GM21737 (cell line): ENCODE results near the gene PAX2.

Experiments
- ATAC-seq: cut with Tn5 transposase; IDR thresholded peaks from one replicate; pipeline ENCODE4 v1.9.1; 2021; ENCODE audit warnings: mild to moderate bottlenecking, moderate library complexity; ENCODE audit not compliant: unreplicated experiment

Gene PAX2

DNA sequence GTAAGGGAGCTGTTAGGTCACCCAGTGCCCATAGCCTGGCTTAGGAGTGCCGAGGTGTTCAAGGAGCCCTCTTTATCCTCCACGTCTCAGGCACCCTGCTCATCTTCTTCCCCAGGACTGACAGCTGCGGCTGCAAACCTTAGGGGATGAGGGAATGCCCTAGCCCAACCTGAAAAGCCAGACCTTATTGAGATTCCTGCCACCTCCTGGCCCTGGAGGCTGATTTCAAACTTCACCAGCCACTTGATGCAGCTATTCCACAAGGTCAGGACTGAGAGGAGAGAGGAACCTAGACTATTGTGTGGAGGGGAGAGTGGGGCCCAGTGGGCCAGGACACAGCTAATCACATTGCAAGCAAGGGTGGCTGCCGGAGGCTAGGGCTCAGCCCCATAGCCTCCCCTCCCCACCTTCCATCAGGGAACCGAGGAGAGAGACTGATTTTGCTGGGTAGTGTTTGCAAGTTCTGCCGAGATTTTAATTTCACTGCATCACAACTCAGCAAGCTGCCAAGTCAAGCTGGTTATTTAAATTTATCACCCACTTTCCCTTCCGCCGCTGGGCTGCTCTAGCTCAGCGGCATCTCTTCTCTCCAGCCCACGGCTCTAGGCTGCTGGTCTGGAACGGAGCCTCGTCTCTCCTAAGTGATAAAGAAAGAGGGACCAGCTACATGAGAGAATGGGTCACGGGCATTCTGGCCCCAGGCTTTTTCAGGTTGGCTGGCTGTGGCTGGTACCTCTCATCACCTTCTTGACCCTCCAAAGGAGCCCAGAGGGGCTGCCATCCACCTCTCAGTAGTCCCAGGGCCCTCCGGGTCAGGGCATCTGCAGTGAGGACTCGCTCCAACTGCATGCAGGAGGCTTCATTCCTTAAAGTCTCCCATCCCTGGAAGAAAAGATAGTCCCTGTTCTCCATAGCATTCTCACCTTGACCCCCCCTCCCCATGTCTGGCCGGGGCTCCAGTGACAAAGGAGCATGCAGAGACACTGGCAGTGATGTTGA lies 66.7 kb downstream of the PAX2 start:
- no peak for ATAC-seq

DNA sequence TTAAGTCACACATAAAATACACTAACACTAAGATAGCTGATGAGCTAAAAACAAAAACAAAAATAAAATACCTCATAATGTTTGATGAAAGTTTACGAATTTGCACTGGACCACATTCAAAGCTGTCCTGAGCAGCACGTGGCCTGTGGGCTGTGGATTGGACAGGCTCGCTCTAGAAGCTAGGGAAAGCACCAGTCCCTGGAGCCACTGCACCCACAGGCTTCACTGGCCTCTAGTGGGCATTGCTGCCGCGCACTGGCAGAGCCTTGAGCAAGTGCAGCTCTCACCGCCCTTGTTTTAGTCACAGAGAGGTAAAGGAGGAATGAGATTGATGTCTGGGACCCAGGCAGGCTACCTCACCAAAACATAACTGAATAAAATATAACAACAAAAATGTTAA lies 67.6 kb downstream of the PAX2 start:
- no peak for ATAC-seq

DNA sequence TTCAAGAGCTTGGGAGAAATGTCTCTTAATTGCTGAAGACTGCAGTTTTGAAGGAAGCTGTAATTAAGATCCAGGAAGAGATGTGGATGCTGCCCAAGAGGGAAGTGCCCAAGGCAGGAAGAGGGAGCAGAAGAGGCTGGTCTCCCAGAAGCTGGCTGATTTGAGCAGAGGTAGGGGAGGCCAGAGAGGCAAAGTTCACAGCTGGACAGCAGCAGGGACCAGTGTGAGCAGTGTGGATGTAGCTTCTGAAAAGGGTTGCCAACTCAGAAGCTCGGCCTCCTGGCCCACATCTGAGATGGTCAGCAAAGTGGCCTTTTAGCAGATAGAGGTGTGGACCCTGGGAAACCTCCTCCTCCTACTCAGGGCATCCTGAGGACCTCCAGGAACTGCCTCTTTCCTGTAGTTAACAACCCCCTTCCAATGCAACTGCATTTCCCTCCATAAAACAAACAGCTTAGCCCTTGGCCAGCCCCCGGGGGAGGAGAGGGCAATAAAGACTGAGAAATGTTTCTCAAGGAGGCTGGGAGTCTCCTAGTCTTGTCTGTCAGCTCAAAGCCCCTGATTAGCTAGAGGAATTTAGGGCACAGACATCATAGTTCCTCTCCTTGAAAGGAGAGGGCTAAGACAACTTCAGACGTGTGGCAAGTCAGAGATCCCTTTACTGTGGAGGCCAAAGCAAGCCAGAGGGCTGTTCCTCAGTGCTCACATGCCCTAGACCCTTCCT lies 69.5 kb downstream of the PAX2 start:
- no peak for ATAC-seq

DNA sequence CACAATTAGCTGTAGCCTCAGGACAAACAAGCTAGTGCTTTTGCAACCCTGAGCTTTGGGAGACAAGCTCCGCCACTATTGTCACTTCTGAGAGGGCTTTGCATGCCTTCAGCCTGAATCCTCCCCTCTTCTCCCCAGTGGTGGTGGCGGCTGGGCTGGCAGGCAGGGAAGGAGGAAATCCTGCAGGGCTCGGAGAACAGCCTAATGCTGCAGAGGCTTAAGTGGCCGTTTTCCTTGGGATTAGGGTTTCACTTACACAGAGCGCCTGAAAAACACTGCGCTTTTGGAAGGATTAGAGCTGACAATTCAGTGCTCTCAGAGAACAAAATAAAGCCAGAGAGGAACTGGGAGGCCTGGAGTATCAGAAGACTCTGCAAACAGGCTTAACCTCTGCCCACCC lies 71.3 kb downstream of the PAX2 start:
- no peak for ATAC-seq

DNA sequence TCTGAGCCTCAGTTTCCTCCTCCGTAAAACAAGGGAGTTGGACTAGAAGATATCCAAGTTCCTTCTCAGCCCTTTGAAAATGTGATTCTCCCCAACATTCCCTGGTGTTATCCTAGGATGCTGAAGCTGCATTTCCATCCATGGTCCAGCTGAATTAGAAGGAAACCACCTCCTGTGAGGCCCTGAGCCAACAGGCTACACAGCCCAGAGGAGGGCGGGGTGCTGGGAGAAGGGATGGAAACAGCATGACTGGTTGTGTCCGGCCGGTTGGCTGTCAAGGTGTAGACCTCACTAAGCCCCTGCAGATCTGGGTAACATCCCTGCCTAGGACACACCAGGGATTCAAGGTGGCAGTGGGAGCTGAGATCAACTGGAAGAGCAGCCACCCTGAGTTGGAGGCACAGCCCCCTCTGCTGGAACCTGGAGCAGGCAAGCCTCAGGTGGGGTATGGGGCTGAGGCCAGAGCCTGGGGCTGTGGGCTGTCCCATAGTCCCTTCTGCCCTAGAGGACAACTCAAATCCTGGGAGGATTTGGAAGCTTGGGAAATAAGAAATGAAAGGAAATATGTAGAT lies 72.0 kb downstream of the PAX2 start:
- ATAC-seq, result no peak

DNA sequence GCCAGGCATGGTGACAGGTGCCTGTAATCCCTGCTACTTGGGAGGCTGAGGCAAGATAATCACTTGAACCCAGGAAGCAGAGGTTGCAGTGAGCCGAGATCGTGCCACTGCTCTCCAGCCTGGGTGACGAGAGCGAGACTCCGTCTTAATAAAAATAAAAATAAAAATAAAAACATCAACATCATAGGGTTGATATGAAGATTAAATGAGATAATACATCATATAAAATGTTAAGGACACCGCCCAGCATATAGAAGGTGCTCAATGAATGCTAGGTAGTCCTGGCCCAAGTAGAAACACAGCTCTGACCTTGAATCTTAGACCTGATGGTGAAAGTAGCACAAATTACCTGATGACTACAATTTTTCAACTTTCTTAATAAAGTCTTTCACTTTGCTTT lies 74.0 kb downstream of the PAX2 start:
- ATAC-seq, result no peak

DNA sequence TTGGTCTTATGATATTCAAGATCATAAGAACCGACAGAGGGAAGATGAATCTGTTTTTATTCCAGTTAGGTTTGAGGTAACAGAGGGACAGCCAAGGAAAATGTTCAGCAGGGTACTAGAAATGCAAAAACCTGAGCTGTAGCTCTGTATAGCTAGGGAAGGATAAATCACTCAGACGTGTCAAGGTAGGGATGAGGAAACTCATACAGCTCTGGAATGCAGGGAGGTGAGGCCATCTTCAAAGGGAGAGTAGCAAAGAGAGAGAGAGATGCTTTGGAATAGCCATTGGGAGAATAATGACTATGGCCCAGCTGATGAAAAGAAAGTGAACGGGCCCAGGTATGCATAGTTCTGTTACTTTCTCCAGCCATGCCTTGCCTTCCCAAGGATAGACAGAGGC lies 77.8 kb downstream of the PAX2 start:
- ATAC-seq, result no peak

DNA sequence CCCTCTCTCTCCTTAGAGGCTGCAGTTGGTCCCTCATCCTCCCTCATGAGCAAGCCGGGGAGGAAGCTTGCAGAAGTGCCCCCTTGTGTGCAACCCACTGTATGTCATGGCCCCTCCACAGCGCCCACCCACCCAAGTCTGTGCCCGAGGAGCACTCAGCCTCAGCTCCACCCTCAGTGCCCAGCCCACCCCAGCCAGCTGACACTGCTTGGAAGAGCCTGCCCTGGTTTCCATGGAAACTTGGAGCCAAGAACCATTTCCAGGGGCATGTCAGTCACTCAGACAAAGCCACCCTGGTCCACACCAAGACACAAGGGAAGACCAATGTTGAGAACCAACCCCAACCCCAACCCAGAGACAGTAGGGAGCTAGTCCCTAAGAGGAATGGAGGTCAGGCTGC lies 79.5 kb downstream of the PAX2 start:
- no peak for ATAC-seq

DNA sequence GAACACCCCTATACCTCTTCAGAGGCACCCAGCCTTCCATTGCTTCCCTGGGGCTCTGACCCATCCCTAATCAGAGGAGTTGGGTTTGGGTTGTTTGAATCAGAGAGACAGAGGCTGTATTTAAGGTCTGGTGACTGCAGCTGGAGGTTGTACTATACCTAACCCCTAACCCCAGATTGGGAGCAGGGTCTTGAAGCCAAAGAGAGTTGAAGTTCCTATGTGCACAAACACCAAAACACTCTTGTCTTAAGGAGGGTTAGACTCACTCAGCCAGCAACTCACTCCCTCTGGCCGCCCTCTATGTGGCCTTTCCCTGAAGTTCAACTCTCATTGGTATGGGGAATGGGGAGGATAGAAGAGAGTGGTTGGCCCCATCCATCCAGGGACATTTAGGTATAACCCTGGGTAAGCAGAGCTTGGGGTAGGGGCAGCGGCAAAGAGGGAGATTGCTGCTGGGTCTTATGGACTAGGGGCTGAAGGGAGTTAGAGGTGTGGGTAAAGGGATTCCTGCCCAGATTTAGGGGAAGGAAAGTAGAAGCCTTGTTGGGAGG lies 80.0 kb downstream of the PAX2 start:
- ATAC-seq, result no peak

DNA sequence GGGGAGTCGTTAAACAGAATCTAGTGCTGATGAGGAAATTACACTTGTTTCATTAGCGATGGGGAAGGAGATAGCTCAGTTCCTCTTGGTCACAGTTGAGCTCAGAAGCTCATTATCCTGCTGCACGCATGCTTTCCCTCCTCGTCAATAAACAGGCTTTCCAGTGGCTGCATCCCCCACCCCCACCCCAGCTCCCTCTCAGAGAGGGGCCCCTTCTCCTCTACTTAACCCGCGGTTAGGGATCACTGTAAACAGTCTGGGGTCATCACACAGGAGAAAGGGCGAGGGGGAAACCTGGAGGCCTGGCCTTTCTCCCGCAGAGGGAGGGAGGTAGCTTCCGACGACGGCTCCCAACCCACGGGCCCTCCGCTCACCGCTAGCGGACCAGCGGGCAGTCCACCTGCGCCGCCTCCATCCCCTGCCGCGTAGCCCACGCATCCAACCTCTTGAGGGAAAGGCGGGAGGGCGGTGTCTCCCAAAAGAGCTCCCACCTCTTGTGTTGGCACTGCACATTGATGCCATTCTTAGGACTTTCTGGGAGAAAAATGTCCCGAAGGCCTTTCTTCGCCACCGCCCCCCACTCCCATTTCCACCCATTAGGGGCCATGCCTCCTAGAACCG lies 80.8 kb downstream of the PAX2 start:
- ATAC-seq, result no peak

DNA sequence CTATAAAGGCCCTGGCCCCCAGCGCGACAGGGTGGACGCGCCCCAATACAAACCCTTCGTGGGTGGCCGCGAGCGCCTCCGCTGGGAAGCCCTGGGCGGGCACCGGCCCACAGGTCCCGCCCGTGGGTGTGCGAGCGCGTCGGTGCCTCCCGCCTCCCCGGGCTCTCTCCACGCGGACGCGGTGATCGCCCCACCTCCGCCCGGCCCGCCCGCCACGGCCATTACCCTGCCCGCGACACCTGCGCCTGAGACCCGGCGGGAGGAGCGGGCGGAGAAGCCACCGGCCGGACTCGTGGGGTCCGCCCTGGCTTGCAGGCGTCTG lies 81.2 kb downstream of the PAX2 start:
- no peak for ATAC-seq

DNA sequence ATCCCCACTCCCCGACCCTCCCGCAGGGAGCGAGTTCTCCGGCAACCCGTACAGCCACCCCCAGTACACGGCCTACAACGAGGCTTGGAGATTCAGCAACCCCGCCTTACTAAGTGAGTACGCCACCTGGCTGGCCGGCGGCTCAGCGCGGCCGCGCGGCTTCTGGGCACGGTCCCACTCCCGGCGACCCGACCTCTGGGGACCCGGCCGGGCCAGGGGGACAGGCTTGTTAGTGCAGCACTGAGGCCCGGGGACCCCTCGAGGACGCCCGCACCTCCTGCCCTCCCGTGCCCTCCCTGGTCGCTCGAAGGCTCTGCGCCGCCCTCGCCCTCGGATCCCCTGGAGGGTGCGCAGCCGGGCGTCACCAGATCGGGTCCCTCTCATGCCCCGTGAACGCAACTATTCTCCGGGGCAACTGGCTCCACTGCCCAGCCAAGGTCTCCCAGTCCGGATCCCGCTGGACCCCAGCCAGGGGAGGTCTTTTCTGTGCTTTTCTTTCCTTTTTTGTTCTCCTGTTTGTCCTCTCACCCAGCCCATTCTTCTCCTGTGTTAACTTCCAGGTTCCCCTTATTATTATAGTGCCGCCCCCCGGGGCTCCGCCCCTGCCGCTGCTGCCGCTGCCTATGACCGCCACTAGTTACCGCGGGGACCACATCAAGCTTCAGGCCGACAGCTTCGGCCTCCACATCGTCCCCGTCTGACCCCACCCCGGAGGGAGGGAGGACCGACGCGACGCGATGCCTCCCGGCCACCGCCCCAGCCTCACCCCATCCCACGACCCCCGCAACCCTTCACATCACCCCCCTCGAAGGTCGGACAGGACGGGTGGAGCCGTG lies 81.8 kb downstream of the PAX2 start:
- ATAC-seq, result no peak

DNA sequence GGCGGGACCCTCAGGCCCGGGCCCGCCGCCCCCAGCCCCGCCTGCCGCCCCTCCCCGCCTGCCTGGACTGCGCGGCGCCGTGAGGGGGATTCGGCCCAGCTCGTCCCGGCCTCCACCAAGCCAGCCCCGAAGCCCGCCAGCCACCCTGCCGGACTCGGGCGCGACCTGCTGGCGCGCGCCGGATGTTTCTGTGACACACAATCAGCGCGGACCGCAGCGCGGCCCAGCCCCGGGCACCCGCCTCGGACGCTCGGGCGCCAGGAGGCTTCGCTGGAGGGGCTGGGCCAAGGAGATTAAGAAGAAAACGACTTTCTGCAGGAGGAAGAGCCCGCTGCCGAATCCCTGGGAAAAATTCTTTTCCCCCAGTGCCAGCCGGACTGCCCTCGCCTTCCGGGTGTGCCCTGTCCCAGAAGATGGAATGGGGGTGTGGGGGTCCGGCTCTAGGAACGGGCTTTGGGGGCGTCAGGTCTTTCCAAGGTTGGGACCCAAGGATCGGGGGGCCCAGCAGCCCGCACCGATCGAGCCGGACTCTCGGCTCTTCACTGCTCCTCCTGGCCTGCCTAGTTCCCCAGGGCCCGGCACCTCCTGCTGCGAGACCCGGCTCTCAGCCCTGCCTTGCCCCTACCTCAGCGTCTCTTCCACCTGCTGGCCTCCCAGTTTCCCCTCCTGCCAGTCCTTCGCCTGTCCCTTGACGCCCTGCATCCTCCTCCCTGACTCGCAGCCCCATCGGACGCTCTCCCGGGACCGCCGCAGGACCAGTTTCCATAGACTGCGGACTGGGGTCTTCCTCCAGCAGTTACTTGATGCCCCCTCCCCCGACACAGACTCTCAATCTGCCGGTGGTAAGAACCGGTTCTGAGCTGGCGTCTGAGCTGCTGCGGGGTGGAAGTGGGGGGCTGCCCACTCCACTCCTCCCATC lies 82.7 kb downstream of the PAX2 start:
- ATAC-seq, result no peak

DNA sequence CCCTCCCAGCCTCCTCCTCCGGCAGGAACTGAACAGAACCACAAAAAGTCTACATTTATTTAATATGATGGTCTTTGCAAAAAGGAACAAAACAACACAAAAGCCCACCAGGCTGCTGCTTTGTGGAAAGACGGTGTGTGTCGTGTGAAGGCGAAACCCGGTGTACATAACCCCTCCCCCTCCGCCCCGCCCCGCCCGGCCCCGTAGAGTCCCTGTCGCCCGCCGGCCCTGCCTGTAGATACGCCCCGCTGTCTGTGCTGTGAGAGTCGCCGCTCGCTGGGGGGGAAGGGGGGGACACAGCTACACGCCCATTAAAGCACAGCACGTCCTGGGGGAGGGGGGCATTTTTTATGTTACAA lies 83.3 kb downstream of the PAX2 start:
- no peak for ATAC-seq

DNA sequence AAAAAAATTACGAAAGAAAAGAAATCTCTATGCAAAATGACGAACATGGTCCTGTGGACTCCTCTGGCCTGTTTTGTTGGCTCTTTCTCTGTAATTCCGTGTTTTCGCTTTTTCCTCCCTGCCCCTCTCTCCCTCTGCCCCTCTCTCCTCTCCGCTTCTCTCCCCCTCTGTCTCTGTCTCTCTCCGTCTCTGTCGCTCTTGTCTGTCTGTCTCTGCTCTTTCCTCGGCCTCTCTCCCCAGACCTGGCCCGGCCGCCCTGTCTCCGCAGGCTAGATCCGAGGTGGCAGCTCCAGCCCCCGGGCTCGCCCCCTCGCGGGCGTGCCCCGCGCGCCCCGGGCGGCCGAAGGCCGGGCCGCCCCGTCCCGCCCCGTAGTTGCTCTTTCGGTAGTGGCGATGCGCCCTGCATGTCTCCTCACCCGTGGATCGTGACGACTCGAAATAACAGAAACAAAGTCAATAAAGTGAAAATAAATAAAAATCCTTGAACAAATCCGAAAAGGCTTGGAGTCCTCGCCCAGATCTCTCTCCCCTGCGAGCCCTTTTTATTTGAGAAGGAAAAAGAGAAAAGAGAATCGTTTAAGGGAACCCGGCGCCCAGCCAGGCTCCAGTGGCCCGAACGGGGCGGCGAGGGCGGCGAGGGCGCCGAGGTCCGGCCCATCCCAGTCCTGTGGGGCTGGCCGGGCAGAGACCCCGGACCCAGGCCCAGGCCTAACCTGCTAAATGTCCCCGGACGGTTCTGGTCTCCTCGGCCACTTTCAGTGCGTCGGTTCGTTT lies 83.9 kb downstream of the PAX2 start:
- ATAC-seq, result no peak

DNA sequence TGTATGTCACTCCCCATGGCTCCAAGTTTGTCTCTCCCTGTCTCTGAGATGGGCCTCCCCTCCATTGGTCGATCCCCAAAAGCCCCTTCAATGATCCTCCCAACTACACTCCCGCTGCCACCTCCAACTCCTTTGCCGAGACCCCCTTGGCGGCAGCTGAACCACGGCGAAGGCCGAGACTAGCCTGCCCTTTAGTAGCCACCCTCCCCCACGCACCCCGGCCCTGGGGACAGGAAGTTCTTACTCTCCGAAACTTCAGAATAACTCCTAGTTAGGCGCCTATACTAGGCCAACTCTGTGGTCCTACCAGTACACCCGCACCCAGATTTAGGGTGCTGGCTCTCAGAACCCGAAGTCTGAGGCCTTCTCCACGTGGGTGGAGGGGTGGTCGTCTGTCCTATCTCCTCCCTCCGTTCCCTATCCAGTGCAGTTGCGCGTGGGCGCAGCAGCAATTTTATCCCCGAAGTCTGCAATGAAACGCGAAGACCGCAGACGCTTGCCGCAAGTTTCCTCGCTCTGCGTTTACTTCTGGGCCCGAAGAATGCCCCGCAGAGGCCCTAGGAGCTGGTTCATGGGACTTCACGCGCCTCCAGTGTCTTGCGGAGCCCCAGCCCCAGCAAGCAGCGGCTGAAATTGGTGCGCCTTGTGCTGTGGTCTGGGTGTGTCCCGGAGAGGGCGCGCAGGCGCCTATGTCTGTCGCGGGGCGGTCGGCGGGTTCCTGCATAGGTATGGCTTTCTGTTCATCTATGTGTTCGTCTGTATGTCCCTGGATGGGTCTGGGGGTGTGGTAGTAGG lies 84.7 kb downstream of the PAX2 start:
- no peak for ATAC-seq

DNA sequence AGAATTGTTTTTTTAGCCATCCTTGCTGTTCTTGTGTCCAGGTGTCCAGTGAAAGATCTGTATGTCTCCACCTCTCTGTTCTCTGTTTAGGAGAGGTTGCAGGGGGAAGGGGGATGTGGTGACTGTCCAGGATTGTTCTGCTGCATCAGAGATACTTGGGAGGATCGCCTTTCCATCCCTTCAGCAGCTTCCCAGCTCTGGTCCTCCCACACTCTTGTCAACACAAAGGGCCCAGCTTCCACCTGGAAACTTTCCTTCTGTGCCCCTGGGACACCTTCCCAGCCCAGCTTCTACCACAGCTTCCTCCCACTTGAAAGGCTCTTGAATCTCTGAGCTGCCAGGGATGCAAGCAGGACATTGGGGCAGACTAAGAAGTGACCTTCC lies 85.3 kb downstream of the PAX2 start:
- ATAC-seq, result no peak

DNA sequence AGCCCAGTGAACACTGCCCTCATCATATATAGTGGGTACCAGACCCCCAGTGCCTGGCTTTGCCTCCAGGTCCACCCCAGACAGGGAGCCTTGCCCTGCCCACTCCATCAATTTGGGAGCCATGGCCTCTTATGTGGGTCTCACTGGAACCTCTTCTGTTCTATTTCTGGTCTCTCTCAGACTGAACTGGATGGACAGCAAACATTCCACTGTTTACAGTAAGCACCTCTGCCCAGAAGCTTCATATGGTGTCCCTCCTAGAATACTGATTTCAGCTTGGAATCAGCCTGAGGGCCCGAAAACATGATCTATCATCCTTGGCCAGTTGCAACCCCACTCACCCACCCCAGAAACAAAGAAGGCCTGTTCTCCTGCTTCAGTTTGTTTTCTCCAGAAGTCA lies 86.4 kb downstream of the PAX2 start:
- no peak for ATAC-seq
